Kidney (tissue), 14 donors: ENCODE measurements around the gene SP140L. TPM values are rescaled to one million over a fixed set of nuclear protein-coding genes. Genes with fewer than 3 reads are reported as not detected.

ENCODE experiments used
- DNase-seq, 5 donors: peaks; one replicate each; pipeline ENCODE4 v3.0.0-alpha.2; 2013 to 2020
- FAIRE-seq: peaks from 2 replicates; lab custom pipeline; 2012; peaks lifted over from hg19 to GRCh38; lab: Jason Lieb, UNC
- H3K27ac ChIP-seq, 2 donors: one replicate each; pipeline ENCODE4 v1.7.0; 2013; ENCODE audit warnings: low read depth in 2 of 2, low read length in 2 of 2, inconsistent platforms in 1 of 2
- H3K27me3 ChIP-seq: one replicate; pipeline ENCODE4 v1.7.1; 2013; ENCODE audit warnings: low read length, inconsistent platforms; ENCODE audit not compliant: control insufficient read depth, insufficient read depth
- H3K36me3 ChIP-seq, 3 donors: one replicate each; pipeline versions ENCODE4 v1.7.0 to v1.7.1; 2013; ENCODE audit warnings: low read length in 3 of 3, control low read depth in 1 of 3, inconsistent platforms in 1 of 3; ENCODE audit not compliant: insufficient read depth in 3 of 3, control insufficient read depth in 2 of 3
- H3K4me1 ChIP-seq, 3 donors: one replicate each; pipeline versions ENCODE4 v1.7.0 to v1.7.1; 2013; ENCODE audit warnings: low read length in 3 of 3, inconsistent platforms in 1 of 3, low read depth in 1 of 3; ENCODE audit not compliant: control insufficient read depth in 2 of 3, insufficient read depth in 2 of 3
- H3K4me3 ChIP-seq, 3 donors: one replicate each; pipeline versions ENCODE4 v1.7.0 to v1.8.1; 2013; ENCODE audit warnings: low read length in 3 of 3, control low read depth in 1 of 3, inconsistent platforms in 1 of 3
- H3K9ac ChIP-seq, 3 donors: one replicate each; pipeline versions ENCODE4 v1.7.0 to v1.7.1; 2013; ENCODE audit warnings: low read length in 3 of 3, control low read depth in 1 of 3, inconsistent platforms in 1 of 3
- H3K9me3 ChIP-seq, 3 donors: one replicate each; pipeline versions ENCODE4 v1.7.0 to v1.7.1; 2013; ENCODE audit warnings: low read length in 3 of 3, control low read depth in 1 of 3, inconsistent platforms in 1 of 3; ENCODE audit not compliant: control insufficient read depth in 2 of 3, insufficient read depth in 1 of 3
- CTCF ChIP-seq: IDR thresholded peaks from 3 replicates; pipeline ENCODE4 v1.5.1; 2012; ENCODE audit warnings: mild to moderate bottlenecking, moderate library complexity, borderline replicate concordance; ENCODE audit not compliant: insufficient read depth; ENCODE audit errors: extremely low read depth
- intact Hi-C: fragments of 100-400 bp; cut with DNase I; formaldehyde crosslinking; loops from one replicate; pipeline ENCODE4 v1.11.1; 2022
- polyA plus RNA-seq: library from polyadenylated mRNA; stranded (reverse); fragments of 350-450 nt; fragmentation: Illumina TruSeq; extraction: RNeasy Lipid Tissue Mini Kit (QIAGEN cat#74804); gene quantifications from one replicate; pipeline ENCODE4 v1.2.3, GENCODE V29; 2014; ENCODE audit warnings: low read depth, low replicate concordance; ENCODE audit not compliant: insufficient read depth
- total RNA-seq: library from RNA; stranded (reverse); fragmentation: NEBNext Ultra II Directional; extraction: Animal tissue kit (Norgen Biotek cat#: 25700); gene quantifications from one replicate; pipeline ENCODE4 v1.2.1, GENCODE V29; 2021
- donor health status: control.
- donor health status: control.
- donor health status: control.
- donor health status: control.
- donor health status: control.
- donor health status: DM: yes; HTN: yes; CAD: no.
- donor health status: Normal renal cell carcinoma (clear cell type).

SP140L gene
- total and polyA plus RNA-seq, 2 donors from 2014 or later = 4.6 to 23.8 TPM

- H3K27ac ChIP-seq = no peak overlapping the region
- peaks cover 0 to 5% (median 0%) of the 10 kb centered on the region in 3 donors for H3K4me1 ChIP-seq
- H3K36me3 ChIP-seq = no peaks in the 10 kb centered on the region
- no peaks in the 10 kb centered on the region for H3K27me3 ChIP-seq
- intact Hi-C loops = no loop called here
- H3K9ac ChIP-seq = no peak overlapping the region
- no peak for DNase-seq
- H3K4me3 ChIP-seq = no peak overlapping the region
- H3K9me3 ChIP-seq = peaks cover 0 to 3% (median 0%) of the 10 kb centered on the region in 3 donors
- no peak for TF ChIP-seq CTCF
- FAIRE-seq = no peak
These were observed 21.8 kb downstream of the SP140L start for GRCh38 chr2:230348787-230349186.

- Histone ChIP-seq H3K4me3 (no peak overlapping the region), H3K9ac (no peak overlapping the region), H3K9me3 (no peaks in the 10 kb centered on the region), H3K36me3 (peaks cover 0 to 4% (median 0%) of the 10 kb centered on the region in 3 donors), H3K4me1 (no peaks in the 10 kb centered on the region), H3K27me3 (no peaks in the 10 kb centered on the region), H3K27ac (no peak overlapping the region)
- FAIRE-seq (no peak), DNase-seq (no peak)
- intact Hi-C loops = no loop called here
- no peak for TF ChIP-seq CTCF
These were observed 29.1 kb downstream of the SP140L start for GRCh38 chr2:230356084-230356483.

DNA sequence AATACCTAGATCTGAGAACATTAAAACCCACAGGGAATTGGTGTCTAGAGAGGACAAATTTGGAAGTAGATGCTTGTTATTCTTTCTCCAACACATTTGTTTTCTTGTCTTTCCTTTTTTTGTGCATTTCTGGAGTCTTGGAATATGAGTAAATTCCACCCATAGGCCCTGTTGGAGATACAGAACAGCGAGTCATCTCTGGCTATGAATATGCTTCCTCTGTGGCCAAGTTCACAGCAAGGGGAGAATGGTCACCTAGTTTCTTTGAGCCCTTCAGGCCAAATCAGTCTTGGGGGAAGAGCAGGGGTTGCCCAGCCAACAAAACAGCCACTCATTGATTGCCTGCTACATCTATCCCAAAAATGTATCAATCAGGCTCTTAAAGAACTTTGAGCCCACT is 31.3 kb downstream of the SP140L start:
- no peak overlapping the region for H3K27ac ChIP-seq
- FAIRE-seq = no peak

More for the DNA sequence above, 31.3 kb downstream of the SP140L start:
- H3K4me1 ChIP-seq = no peaks in the 10 kb centered on the region
- no peak for DNase-seq
- H3K4me3 ChIP-seq = no peak overlapping the region
- no peak overlapping the region for H3K9ac ChIP-seq
- no peak for TF ChIP-seq CTCF
- H3K36me3 ChIP-seq = peaks cover 0 to 6% (median 4%) of the 10 kb centered on the region in 3 donors
- no peaks in the 10 kb centered on the region for H3K9me3 ChIP-seq
- H3K27me3 ChIP-seq = no peaks in the 10 kb centered on the region
- intact Hi-C loops = no loop called here
